GM18508 (cell line): ENCODE measurements around the gene PDE11A.
"Not testable (repeated sequence)": the region's sequence is repeated elsewhere in the genome, so short reads cannot be mapped to it uniquely, and the experiment has no call there.

Experiments used
- ATAC-seq: cut with Tn5 transposase; IDR thresholded peaks from one replicate; pipeline ENCODE4 v1.9.1; 2021; ENCODE audit warnings: moderate number of reproducible peaks; ENCODE audit not compliant: insufficient read depth, unreplicated experiment

The PDE11A gene

GRCh38 chr2:178075006-178075326 is 2.4 kb upstream of the PDE11A start:
- ATAC-seq: no peak

GRCh38 chr2:178074123-178075005 is 1.8 kb upstream of the PDE11A start:
- ATAC-seq: no peak

- no peak for ATAC-seq
Observed at GRCh38 chr2:178072000-178072382, 586 bp downstream of the PDE11A start.

- ATAC-seq: no peak
Observed at GRCh38 chr2:178070824-178071223, 1.8 kb downstream of the PDE11A start.

- no peak for ATAC-seq
Observed at GRCh38 chr2:178069551-178069950, 3.0 kb downstream of the PDE11A start.

- no peak for ATAC-seq
Observed at GRCh38 chr2:178068823-178069454, 3.6 kb downstream of the PDE11A start.

- no peak for ATAC-seq
Observed at GRCh38 chr2:178066890-178067669, 5.5 kb downstream of the PDE11A start.

- no peak for ATAC-seq
Observed at GRCh38 chr2:178066324-178066723, 6.3 kb downstream of the PDE11A start.

- ATAC-seq: no peak
Observed at GRCh38 chr2:178059681-178060080, 12.9 kb downstream of the PDE11A start.

- ATAC-seq: no peak
Observed at GRCh38 chr2:178059111-178059510, 13.5 kb downstream of the PDE11A start.

- ATAC-seq: no peak
Observed at GRCh38 chr2:178057179-178057680, 15.3 kb downstream of the PDE11A start.

GRCh38 chr2:178056345-178056744 is 16.2 kb downstream of the PDE11A start:
- ATAC-seq: no peak

GRCh38 chr2:178051257-178051656 is 21.3 kb downstream of the PDE11A start:
- not testable (repeated sequence) for ATAC-seq

- no peak for ATAC-seq
Observed at GRCh38 chr2:178047391-178047790, 25.2 kb downstream of the PDE11A start.

- no peak for ATAC-seq
Observed at GRCh38 chr2:178044836-178045235, 27.7 kb downstream of the PDE11A start.

- ATAC-seq: no peak
Observed at GRCh38 chr2:178043266-178043665, 29.3 kb downstream of the PDE11A start.

- not testable (repeated sequence) for ATAC-seq
Observed at GRCh38 chr2:178033583-178033982, 39.0 kb downstream of the PDE11A start.

GRCh38 chr2:178029342-178029741 is 43.2 kb downstream of the PDE11A start:
- no peak for ATAC-seq

GRCh38 chr2:178025551-178026185 is 46.9 kb downstream of the PDE11A start:
- no peak for ATAC-seq

GRCh38 chr2:178018141-178018540 is 54.4 kb downstream of the PDE11A start:
- ATAC-seq: no peak
